Activated naive CD4-positive, alpha-beta T cell treated with anti-CD3 and anti-CD28 coated beads, Interleukin-2, amount 50 U/mL, for 24 hours (primary cell): ENCODE data around the gene NTN1.
"Not testable (repeated sequence)": the region's sequence is repeated elsewhere in the genome, so short reads cannot be mapped to it uniquely, and the experiment has no call there.

Source experiments
- H3K27ac Mint-ChIP-seq: one replicate; pipeline ENCODE4 v1.8.0; 2021; ENCODE audit warnings: mild to moderate bottlenecking, mixed read lengths
- H3K27me3 Mint-ChIP-seq: one replicate; pipeline ENCODE4 v1.8.0; 2021; ENCODE audit warnings: mixed read lengths
- H3K36me3 Mint-ChIP-seq: one replicate; pipeline ENCODE4 v1.8.0; 2021; ENCODE audit warnings: mixed read lengths
- H3K4me1 Mint-ChIP-seq: one replicate; pipeline ENCODE4 v1.8.0; 2021; ENCODE audit warnings: mixed read lengths
- H3K4me3 Mint-ChIP-seq: one replicate; pipeline ENCODE4 v1.8.0; 2021; ENCODE audit warnings: mild to moderate bottlenecking, mixed read lengths
- H3K9me3 Mint-ChIP-seq: one replicate; pipeline ENCODE4 v1.8.0; 2021; ENCODE audit warnings: mixed read lengths

Gene NTN1

GRCh38 chr17:9244066-9245052 is 223.0 kb downstream of the NTN1 start:
- H3K4me3 Mint-ChIP-seq = no peak overlapping the region
- H3K36me3 Mint-ChIP-seq = no peaks in the 10 kb centered on the region
- H3K27me3 Mint-ChIP-seq = no peaks in the 10 kb centered on the region
- H3K27ac Mint-ChIP-seq = no peak overlapping the region
- H3K9me3 Mint-ChIP-seq = no peaks in the 10 kb centered on the region
- H3K4me1 Mint-ChIP-seq = peaks cover under 1% of the 10 kb centered on the region

- H3K4me3 Mint-ChIP-seq = no peak overlapping the region
- H3K4me1 Mint-ChIP-seq = peaks cover under 1% of the 10 kb centered on the region
- no peaks in the 10 kb centered on the region for H3K9me3 Mint-ChIP-seq
- H3K27ac Mint-ChIP-seq = no peak overlapping the region
- no peaks in the 10 kb centered on the region for H3K36me3 Mint-ChIP-seq
- no peaks in the 10 kb centered on the region for H3K27me3 Mint-ChIP-seq
These were observed 226.2 kb downstream of the NTN1 start for GRCh38 chr17:9247401-9247938.

GRCh38 chr17:9249245-9249953 is 228.1 kb downstream of the NTN1 start:
- peaks cover 17% of the 10 kb centered on the region for H3K4me1 Mint-ChIP-seq

GRCh38 chr17:9251273-9251672 is 230.0 kb downstream of the NTN1 start:
- Mint-ChIP-seq H3K9me3 (no peaks in the 10 kb centered on the region), H3K4me3 (no peak overlapping the region), H3K36me3 (no peaks in the 10 kb centered on the region), H3K4me1 (peaks cover 17% of the 10 kb centered on the region), H3K27me3 (no peaks in the 10 kb centered on the region), H3K27ac (no peak overlapping the region)

More at GRCh38 chr17:9249245-9249953, 228.1 kb downstream of the NTN1 start:
- H3K4me3 Mint-ChIP-seq = no peak overlapping the region
- no peaks in the 10 kb centered on the region for H3K27me3 Mint-ChIP-seq
- H3K36me3 Mint-ChIP-seq = no peaks in the 10 kb centered on the region
- no peak overlapping the region for H3K27ac Mint-ChIP-seq
- no peaks in the 10 kb centered on the region for H3K9me3 Mint-ChIP-seq

GRCh38 chr17:9253308-9253707 is 232.0 kb downstream of the NTN1 start:
- H3K4me3 Mint-ChIP-seq = no peak overlapping the region
- H3K36me3 Mint-ChIP-seq = no peaks in the 10 kb centered on the region
- H3K27ac Mint-ChIP-seq = no peak overlapping the region
- H3K27me3 Mint-ChIP-seq = no peaks in the 10 kb centered on the region
- H3K9me3 Mint-ChIP-seq = no peaks in the 10 kb centered on the region
- H3K4me1 Mint-ChIP-seq = peaks cover 17% of the 10 kb centered on the region

- H3K9me3 Mint-ChIP-seq = no peaks in the 10 kb centered on the region
- H3K27me3 Mint-ChIP-seq = no peaks in the 10 kb centered on the region
- H3K4me1 Mint-ChIP-seq = peaks cover 17% of the 10 kb centered on the region
- H3K36me3 Mint-ChIP-seq = no peaks in the 10 kb centered on the region
- H3K27ac Mint-ChIP-seq = no peak overlapping the region
- H3K4me3 Mint-ChIP-seq = no peak overlapping the region
These were observed 233.5 kb downstream of the NTN1 start for GRCh38 chr17:9254841-9255240.

GRCh38 chr17:9255833-9256232 is 234.5 kb downstream of the NTN1 start:
- no peak overlapping the region for H3K27ac Mint-ChIP-seq

GRCh38 chr17:9256361-9256750 is 235.0 kb downstream of the NTN1 start:
- Mint-ChIP-seq H3K9me3 (no peaks in the 10 kb centered on the region), H3K27ac (no peak overlapping the region), H3K4me3 (no peak overlapping the region), H3K27me3 (no peaks in the 10 kb centered on the region), H3K4me1 (peaks cover 17% of the 10 kb centered on the region), H3K36me3 (no peaks in the 10 kb centered on the region)

More at GRCh38 chr17:9255833-9256232, 234.5 kb downstream of the NTN1 start:
- Mint-ChIP-seq H3K9me3 (no peaks in the 10 kb centered on the region), H3K27me3 (no peaks in the 10 kb centered on the region), H3K36me3 (no peaks in the 10 kb centered on the region), H3K4me1 (peaks cover 17% of the 10 kb centered on the region), H3K4me3 (no peak overlapping the region)

GRCh38 chr17:9256751-9257629 is 235.7 kb downstream of the NTN1 start:
- Mint-ChIP-seq H3K4me3 (no peak overlapping the region), H3K36me3 (no peaks in the 10 kb centered on the region), H3K9me3 (no peaks in the 10 kb centered on the region), H3K27me3 (no peaks in the 10 kb centered on the region), H3K27ac (no peak overlapping the region), H3K4me1 (peaks cover 17% of the 10 kb centered on the region)

- H3K27me3 Mint-ChIP-seq, H3K4me3 Mint-ChIP-seq, H3K27ac Mint-ChIP-seq, H3K9me3 Mint-ChIP-seq, H3K36me3 Mint-ChIP-seq: not testable (repeated sequence)
- H3K4me1 Mint-ChIP-seq = peaks cover 15% of the 10 kb centered on the region
These were observed 236.3 kb downstream of the NTN1 start for GRCh38 chr17:9257630-9257965.

GRCh38 chr17:9258115-9259015 is 237.1 kb downstream of the NTN1 start:
- Mint-ChIP-seq H3K4me1 (peaks cover 7% of the 10 kb centered on the region), H3K27me3 (no peaks in the 10 kb centered on the region), H3K4me3 (no peak overlapping the region), H3K9me3 (no peaks in the 10 kb centered on the region), H3K36me3 (peaks cover under 1% of the 10 kb centered on the region), H3K27ac (no peak overlapping the region)

- Mint-ChIP-seq H3K4me3 (no peak overlapping the region), H3K9me3 (no peaks in the 10 kb centered on the region), H3K36me3 (peaks cover 10% of the 10 kb centered on the region), H3K27ac (no peak overlapping the region), H3K27me3 (no peaks in the 10 kb centered on the region), H3K4me1 (no peaks in the 10 kb centered on the region)
These were observed 238.1 kb downstream of the NTN1 start for GRCh38 chr17:9259419-9259818.

- no peak overlapping the region for H3K27ac Mint-ChIP-seq
- H3K4me1 Mint-ChIP-seq = no peaks in the 10 kb centered on the region
- peaks cover 11% of the 10 kb centered on the region for H3K36me3 Mint-ChIP-seq
- H3K4me3 Mint-ChIP-seq = no peak overlapping the region
- H3K27me3 Mint-ChIP-seq = no peaks in the 10 kb centered on the region
- H3K9me3 Mint-ChIP-seq = no peaks in the 10 kb centered on the region
These were observed 240.0 kb downstream of the NTN1 start for GRCh38 chr17:9261081-9262012.
